Hepatocyte (in vitro differentiated cells): ENCODE measurements around the gene PLA2G4E.

Source experiments
- EZH2 ChIP-seq: fragments of 200-600 bp; sonication (generic); IDR thresholded peaks from 2 replicates; pipeline ENCODE4 v1.6.1; 2016; ENCODE audit warnings: antibody characterized with exemption, mild to moderate bottlenecking, borderline replicate concordance
- EZH2phosphoT487 ChIP-seq: fragments of 200-600 bp; sonication (generic); IDR thresholded peaks from one replicate; pipeline ENCODE4 v1.6.1; 2018; ENCODE audit warnings: antibody characterized with exemption, mild to moderate bottlenecking, low read depth, moderate library complexity; ENCODE audit not compliant: unreplicated experiment, severe bottlenecking
- TF ChIP-seq, protein P1 (sequence below): fragments of 200-600 bp; sonication (generic); IDR thresholded peaks from 2 replicates; pipeline ENCODE4 v1.5.1; 2016; ENCODE audit warnings: antibody characterized with exemption, mild to moderate bottlenecking; ENCODE audit not compliant: poor library complexity

- TF ChIP-seq, protein P1, sequence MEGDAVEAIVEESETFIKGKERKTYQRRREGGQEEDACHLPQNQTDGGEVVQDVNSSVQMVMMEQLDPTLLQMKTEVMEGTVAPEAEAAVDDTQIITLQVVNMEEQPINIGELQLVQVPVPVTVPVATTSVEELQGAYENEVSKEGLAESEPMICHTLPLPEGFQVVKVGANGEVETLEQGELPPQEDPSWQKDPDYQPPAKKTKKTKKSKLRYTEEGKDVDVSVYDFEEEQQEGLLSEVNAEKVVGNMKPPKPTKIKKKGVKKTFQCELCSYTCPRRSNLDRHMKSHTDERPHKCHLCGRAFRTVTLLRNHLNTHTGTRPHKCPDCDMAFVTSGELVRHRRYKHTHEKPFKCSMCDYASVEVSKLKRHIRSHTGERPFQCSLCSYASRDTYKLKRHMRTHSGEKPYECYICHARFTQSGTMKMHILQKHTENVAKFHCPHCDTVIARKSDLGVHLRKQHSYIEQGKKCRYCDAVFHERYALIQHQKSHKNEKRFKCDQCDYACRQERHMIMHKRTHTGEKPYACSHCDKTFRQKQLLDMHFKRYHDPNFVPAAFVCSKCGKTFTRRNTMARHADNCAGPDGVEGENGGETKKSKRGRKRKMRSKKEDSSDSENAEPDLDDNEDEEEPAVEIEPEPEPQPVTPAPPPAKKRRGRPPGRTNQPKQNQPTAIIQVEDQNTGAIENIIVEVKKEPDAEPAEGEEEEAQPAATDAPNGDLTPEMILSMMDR, result no peak
- TF ChIP-seq EZH2phosphoT487, result no peak
- TF ChIP-seq EZH2, result no peak
Measured at GRCh38 chr15:41955100-41955499, 65.7 kb downstream of the PLA2G4E start.
